CD4-positive, alpha-beta memory T cell (primary cell): ENCODE measurements around the gene MYH7. TPM values are rescaled to one million over a fixed set of nuclear protein-coding genes. Genes with fewer than 3 reads are reported as not detected.
A peak's percentile ranks its signal among the peaks of the same experiment; 100 is the strongest.

Experiments used
- CTCF ChIA-PET: fragments of 350-600 bp; sonication (Branson Sonifier 250); formaldehyde crosslinking; loops from one replicate; lab custom pipeline; 2021; ENCODE audit warnings: inconsistent platforms; ENCODE audit not compliant: partially characterized antibody; lab: Charles Lee
- POLR2A ChIA-PET: fragments of 350-600 bp; sonication (Branson Sonifier 250); formaldehyde crosslinking; loops from one replicate; lab custom pipeline; 2021; ENCODE audit not compliant: partially characterized antibody; lab: Charles Lee
- DNase-seq, 5 donors: peaks; one replicate each; pipeline versions ENCODE4 v3.0.0 to v3.0.0-alpha.2; 2020 to 2022; ENCODE audit warnings: mixed read lengths in 1 of 5
- H3K27ac ChIP-seq: one replicate; pipeline ENCODE4 v1.7.0; 2013; ENCODE audit warnings: low read depth, low read length
- H3K27me3 ChIP-seq: 2 replicates; pipeline ENCODE4 v1.7.0; 2013; ENCODE audit warnings: mild to moderate bottlenecking, low read length, moderate library complexity; ENCODE audit not compliant: insufficient read depth
- H3K36me3 ChIP-seq: 2 replicates; pipeline ENCODE4 v1.7.0; 2013; ENCODE audit warnings: mild to moderate bottlenecking, low read length, moderate library complexity; ENCODE audit not compliant: insufficient read depth
- H3K4me1 ChIP-seq: 2 replicates; pipeline ENCODE4 v1.7.0; 2013; ENCODE audit warnings: mild to moderate bottlenecking, low read length, moderate library complexity; ENCODE audit not compliant: insufficient read depth
- H3K4me3 ChIP-seq, 2 donors: one replicate each; pipeline ENCODE4 v1.7.0; 2013; ENCODE audit warnings: low read length in 2 of 2, mild to moderate bottlenecking in 1 of 2
- H3K9me3 ChIP-seq, 2 donors: one replicate each; pipeline ENCODE4 v1.7.0; 2013; ENCODE audit warnings: low read length in 2 of 2, control low read depth in 1 of 2; ENCODE audit not compliant: control insufficient read depth in 1 of 2
- H3K27ac Mint-ChIP-seq, 7 donors: one replicate each; pipeline ENCODE4 v1.8.0; 2020 to 2021; ENCODE audit warnings: mixed read lengths in 7 of 7, mild to moderate bottlenecking in 6 of 7, inconsistent platforms in 3 of 7, moderate library complexity in 3 of 7
- H3K27me3 Mint-ChIP-seq, 2 donors: one replicate each; pipeline ENCODE4 v1.8.0; 2020 to 2021; ENCODE audit warnings: mixed read lengths in 2 of 2
- H3K36me3 Mint-ChIP-seq, 2 donors: one replicate each; pipeline ENCODE4 v1.8.0; 2020 to 2021; ENCODE audit warnings: mixed read lengths in 2 of 2, inconsistent platforms in 1 of 2, mild to moderate bottlenecking in 1 of 2
- H3K4me1 Mint-ChIP-seq, 4 donors: one replicate each; pipeline ENCODE4 v1.8.0; 2020 to 2021; ENCODE audit warnings: mixed read lengths in 4 of 4, mild to moderate bottlenecking in 1 of 4
- H3K4me3 Mint-ChIP-seq, 8 donors: one replicate each; pipeline ENCODE4 v1.8.0; 2020 to 2021; ENCODE audit warnings: mixed read lengths in 8 of 8, mild to moderate bottlenecking in 7 of 8, moderate library complexity in 6 of 8, inconsistent platforms in 3 of 8
- H3K9me3 Mint-ChIP-seq, 8 donors: one replicate each; pipeline ENCODE4 v1.8.0; 2020 to 2021; ENCODE audit warnings: mixed read lengths in 8 of 8, mild to moderate bottlenecking in 5 of 8, inconsistent platforms in 3 of 8, moderate library complexity in 1 of 8
- intact Hi-C: fragments of 100-400 bp; cut with micrococcal nuclease; formaldehyde crosslinking; loops from one replicate; pipeline ENCODE4 v1.15.1; 2023
- polyA plus RNA-seq, 2 donors: library from polyadenylated mRNA; unstranded; fragments of 300-500 nt; fragmentation: Illumina TruSeq; gene quantifications; one replicate each; pipeline ENCODE4 v1.2.3, GENCODE V29; 2021
- total RNA-seq, 2 experiments: library from RNA; stranded (reverse); gene quantifications; one replicate each; pipeline ENCODE4 v1.2.3, GENCODE V29; 2021

MYH7 gene
- total and polyA plus RNA-seq, 4 experiments from 2014 or later: not detected

DNA sequence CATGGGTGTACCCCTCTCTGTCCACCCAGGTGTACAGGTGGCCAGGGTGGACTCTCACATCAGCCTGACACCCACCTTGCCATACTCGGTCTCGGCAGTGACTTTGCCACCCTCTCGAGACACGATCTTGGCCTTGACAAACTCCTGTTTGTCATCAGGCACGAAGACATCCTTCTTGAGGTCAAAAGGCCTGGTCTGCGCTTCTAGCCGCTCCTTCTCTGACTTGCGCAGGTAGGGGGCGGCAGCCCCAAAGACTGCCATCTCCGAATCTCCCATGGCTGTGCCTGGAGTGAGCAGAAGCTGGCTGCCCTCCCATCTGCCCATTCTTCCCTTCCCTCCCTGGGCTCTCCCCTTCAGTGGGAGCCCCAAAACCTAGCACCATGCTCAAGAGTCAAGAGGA lies 2.0 kb downstream of the MYH7 start:
- intact Hi-C loops: no loop called here
- H3K27me3 ChIP-seq: no peaks in the 10 kb centered on the region
- no peaks in the 10 kb centered on the region for H3K36me3 ChIP-seq
- Mint-ChIP-seq H3K36me3 (no peaks in the 10 kb centered on the region), H3K4me3 (no peak overlapping the region), H3K27ac (no peak overlapping the region), H3K27me3 (peaks cover 2 to 5% of the 10 kb centered on the region in 2 donors), H3K9me3 (no peaks in the 10 kb centered on the region), H3K4me1 (no peaks in the 10 kb centered on the region)
- H3K4me1 ChIP-seq: no peaks in the 10 kb centered on the region
- H3K9me3 ChIP-seq: no peaks in the 10 kb centered on the region
- CTCF ChIA-PET: no interaction called here
- no peak for DNase-seq
- POLR2A ChIA-PET: no interaction called here
- no peak overlapping the region for H3K27ac ChIP-seq
- no peak overlapping the region for H3K4me3 ChIP-seq

DNA sequence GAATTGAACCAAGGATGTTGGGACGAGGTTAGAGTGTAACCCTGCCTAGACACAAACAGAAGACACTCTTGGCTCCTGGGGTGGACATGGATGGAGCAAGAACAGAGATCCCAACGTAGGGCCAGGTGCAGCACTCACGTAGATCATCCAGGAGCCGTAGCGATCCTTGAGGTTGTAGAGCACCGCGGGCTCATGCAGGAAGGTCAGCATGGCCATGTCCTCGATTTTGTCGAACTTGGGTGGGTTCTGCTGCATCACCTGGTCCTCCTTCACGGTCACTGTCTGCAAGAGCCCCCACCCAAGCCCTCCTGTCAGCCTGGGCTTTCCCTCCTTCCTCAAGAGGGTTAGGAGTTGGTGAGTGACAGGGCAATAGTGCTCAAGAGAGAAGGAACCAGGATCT lies 2.5 kb downstream of the MYH7 start:
- no peak overlapping the region for H3K27ac ChIP-seq
- H3K4me1 Mint-ChIP-seq: no peaks in the 10 kb centered on the region
- H3K9me3 ChIP-seq: no peaks in the 10 kb centered on the region
- no peak for DNase-seq
- H3K36me3 Mint-ChIP-seq: no peaks in the 10 kb centered on the region
- no peaks in the 10 kb centered on the region for H3K27me3 ChIP-seq
- no peaks in the 10 kb centered on the region for H3K36me3 ChIP-seq
- CTCF ChIA-PET: no interaction called here
- H3K9me3 Mint-ChIP-seq: no peaks in the 10 kb centered on the region
- H3K4me1 ChIP-seq: no peaks in the 10 kb centered on the region
- POLR2A ChIA-PET: no interaction called here
- H3K27me3 Mint-ChIP-seq: peaks cover 2 to 5% of the 10 kb centered on the region in 2 donors
- H3K27ac Mint-ChIP-seq: no peak overlapping the region
- no peak overlapping the region for H3K4me3 ChIP-seq
- intact Hi-C loops: no loop called here
- no peak overlapping the region for H3K4me3 Mint-ChIP-seq

DNA sequence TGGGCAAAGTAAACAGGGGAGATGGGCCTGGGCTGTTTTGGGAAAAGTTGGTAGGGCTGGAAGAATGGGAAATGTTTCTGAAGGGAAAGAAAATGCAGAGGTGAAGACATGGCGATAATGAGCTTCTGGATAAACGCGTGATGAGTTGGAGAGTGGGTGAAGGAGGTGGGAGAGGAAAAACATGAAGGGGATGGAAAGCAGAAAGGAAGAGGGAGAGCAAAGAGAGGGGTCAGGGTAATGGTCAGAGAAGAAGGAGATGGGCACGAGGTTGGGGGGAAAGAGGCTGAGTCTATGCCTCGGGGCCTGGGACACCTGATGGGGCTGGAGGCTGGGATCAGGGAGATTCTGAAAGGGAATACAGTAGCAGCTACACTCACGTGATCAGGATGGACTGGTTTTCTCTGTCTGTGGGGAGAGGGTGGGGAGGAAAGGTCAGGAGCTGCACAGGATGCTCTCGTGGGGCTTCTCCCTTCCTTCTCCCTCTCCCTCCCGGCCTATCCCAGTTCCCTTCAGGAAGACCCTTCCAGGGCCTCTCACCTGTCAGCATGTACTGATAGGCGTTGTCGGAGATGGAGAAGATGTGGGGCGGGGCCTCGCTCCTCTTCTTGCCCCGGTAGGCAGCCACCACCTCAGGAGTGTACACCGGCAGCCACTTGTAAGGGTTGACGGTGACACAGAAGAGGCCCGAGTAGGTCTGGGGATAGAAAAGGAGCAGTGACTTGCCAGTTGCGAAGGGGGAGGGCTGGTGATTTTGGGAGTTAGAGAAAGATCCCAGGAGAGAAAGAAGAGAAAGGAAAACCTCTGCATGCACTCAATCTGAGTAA lies 3.1 kb downstream of the MYH7 start:
- Mint-ChIP-seq H3K4me3 (no peak overlapping the region), H3K27me3 (peaks cover 2 to 9% of the 10 kb centered on the region in 2 donors), H3K36me3 (no peaks in the 10 kb centered on the region), H3K4me1 (no peaks in the 10 kb centered on the region), H3K9me3 (no peaks in the 10 kb centered on the region), H3K27ac (no peak overlapping the region)
- Histone ChIP-seq H3K27ac (no peak overlapping the region), H3K36me3 (no peaks in the 10 kb centered on the region), H3K27me3 (no peaks in the 10 kb centered on the region), H3K4me3 (no peak overlapping the region), H3K9me3 (no peaks in the 10 kb centered on the region), H3K4me1 (no peaks in the 10 kb centered on the region)
- CTCF ChIA-PET: no interaction called here
- no peak for DNase-seq
- intact Hi-C loops: no loop called here
- POLR2A ChIA-PET: no interaction called here

DNA sequence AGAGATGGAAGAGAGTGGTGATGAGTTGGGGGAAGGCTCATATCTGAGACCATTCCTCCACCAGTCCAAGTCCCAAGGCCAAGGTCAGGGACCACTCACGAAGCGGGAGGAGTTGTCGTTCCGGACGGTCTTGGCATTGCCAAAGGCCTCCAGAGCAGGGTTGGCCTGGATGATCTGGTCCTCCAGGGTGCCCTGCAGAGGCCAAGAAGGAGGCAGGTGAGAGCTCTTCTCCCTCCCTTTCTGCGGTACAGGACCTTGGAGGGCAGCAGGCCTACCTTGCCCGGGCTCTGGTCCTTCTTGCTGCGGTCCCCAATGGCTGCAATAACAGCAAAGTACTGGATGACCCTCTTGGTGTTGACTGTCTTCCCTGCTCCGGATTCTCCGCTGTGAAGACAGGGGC lies 4.0 kb downstream of the MYH7 start:
- intact Hi-C loops: no loop called here
- no peaks in the 10 kb centered on the region for H3K4me1 ChIP-seq
- Mint-ChIP-seq H3K27ac (peak overlapping the region in 1 of 7 donors; percentile 36), H3K9me3 (peaks cover 0 to 1% (median 0%) of the 10 kb centered on the region in 8 donors), H3K4me1 (no peaks in the 10 kb centered on the region), H3K36me3 (no peaks in the 10 kb centered on the region), H3K27me3 (peaks cover 2 to 11% of the 10 kb centered on the region in 2 donors), H3K4me3 (no peak overlapping the region)
- no peak overlapping the region for H3K27ac ChIP-seq
- ChIA-PET POLR2A (no interaction called here), CTCF (no interaction called here)
- H3K36me3 ChIP-seq: no peaks in the 10 kb centered on the region
- H3K4me3 ChIP-seq: no peak overlapping the region
- no peak for DNase-seq
- H3K9me3 ChIP-seq: no peaks in the 10 kb centered on the region
- H3K27me3 ChIP-seq: no peaks in the 10 kb centered on the region

DNA sequence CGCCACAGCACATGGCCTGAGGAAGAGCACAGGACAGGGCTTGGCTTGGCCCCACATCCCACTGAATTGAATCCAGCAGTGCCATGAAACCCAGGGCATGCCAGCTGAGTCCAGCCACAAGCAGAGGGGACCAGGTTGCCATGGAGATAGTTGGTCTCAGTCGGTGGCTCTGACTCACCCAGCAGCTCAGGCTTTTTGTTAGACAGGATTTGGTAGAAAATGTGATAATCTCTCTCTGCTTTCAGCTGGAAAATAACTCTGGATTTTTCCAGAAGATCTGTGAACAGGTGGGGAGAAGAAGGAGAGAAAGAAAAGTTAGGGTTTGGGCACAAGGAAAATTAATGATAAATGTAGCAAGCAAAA lies 4.8 kb downstream of the MYH7 start:
- ChIA-PET POLR2A (no interaction called here), CTCF (no interaction called here)
- H3K4me1 Mint-ChIP-seq: no peaks in the 10 kb centered on the region
- H3K4me3 Mint-ChIP-seq: no peak overlapping the region
- no peaks in the 10 kb centered on the region for H3K36me3 Mint-ChIP-seq
- intact Hi-C loops: no loop called here
- no peaks in the 10 kb centered on the region for H3K36me3 ChIP-seq
- no peak overlapping the region for H3K4me3 ChIP-seq
- H3K4me1 ChIP-seq: no peaks in the 10 kb centered on the region
- peaks cover 2 to 11% of the 10 kb centered on the region in 2 donors for H3K27me3 Mint-ChIP-seq
- H3K27ac ChIP-seq: no peak overlapping the region
- no peak overlapping the region for H3K27ac Mint-ChIP-seq
- H3K9me3 ChIP-seq: no peaks in the 10 kb centered on the region
- H3K27me3 ChIP-seq: no peaks in the 10 kb centered on the region
- no peak for DNase-seq
- peaks cover 0 to 1% (median 0%) of the 10 kb centered on the region in 8 donors for H3K9me3 Mint-ChIP-seq

DNA sequence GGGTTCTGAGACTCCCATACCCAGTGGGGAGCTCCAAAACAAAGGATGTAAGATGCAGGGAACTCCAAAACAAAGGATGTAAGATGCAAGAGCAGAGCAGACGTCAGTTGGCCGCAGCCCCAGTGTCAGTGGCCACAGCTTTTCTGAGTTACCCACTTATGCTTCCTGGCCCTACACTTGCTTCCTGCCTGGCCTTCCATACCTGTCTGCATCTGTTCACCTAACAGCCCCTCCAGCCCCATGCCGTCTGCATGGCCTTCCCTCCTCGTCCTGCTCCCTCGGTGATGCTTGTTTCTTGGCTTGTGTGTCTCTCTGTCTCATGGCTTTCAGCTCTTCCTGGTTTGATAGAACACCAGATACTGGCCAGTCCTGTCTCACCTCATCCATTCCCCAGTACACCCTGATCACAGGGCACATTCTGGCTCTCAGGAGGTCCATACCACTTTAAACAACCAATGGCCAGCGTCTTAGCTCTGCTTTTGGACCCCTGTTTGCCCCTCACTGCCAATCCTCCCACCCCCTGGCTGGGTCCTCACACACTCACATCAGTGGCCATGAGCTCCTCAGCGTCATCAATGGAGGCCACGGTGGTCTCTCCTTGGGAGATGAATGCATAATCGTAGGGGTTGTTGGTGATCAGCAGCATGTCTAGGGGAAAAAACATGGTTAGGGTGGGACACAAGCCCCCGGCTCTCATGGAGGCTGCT lies 5.3 kb downstream of the MYH7 start:
- Histone ChIP-seq H3K36me3 (no peaks in the 10 kb centered on the region), H3K4me1 (no peaks in the 10 kb centered on the region), H3K9me3 (no peaks in the 10 kb centered on the region), H3K27me3 (no peaks in the 10 kb centered on the region), H3K27ac (no peak overlapping the region), H3K4me3 (no peak overlapping the region)
- intact Hi-C loops: no loop called here
- ChIA-PET POLR2A (no interaction called here), CTCF (no interaction called here)
- Mint-ChIP-seq H3K27ac (no peak overlapping the region), H3K4me1 (no peaks in the 10 kb centered on the region), H3K9me3 (peaks cover 0 to 1% (median 0%) of the 10 kb centered on the region in 8 donors), H3K27me3 (peaks cover 2 to 11% of the 10 kb centered on the region in 2 donors), H3K4me3 (no peak overlapping the region), H3K36me3 (no peaks in the 10 kb centered on the region)
- no peak for DNase-seq

DNA sequence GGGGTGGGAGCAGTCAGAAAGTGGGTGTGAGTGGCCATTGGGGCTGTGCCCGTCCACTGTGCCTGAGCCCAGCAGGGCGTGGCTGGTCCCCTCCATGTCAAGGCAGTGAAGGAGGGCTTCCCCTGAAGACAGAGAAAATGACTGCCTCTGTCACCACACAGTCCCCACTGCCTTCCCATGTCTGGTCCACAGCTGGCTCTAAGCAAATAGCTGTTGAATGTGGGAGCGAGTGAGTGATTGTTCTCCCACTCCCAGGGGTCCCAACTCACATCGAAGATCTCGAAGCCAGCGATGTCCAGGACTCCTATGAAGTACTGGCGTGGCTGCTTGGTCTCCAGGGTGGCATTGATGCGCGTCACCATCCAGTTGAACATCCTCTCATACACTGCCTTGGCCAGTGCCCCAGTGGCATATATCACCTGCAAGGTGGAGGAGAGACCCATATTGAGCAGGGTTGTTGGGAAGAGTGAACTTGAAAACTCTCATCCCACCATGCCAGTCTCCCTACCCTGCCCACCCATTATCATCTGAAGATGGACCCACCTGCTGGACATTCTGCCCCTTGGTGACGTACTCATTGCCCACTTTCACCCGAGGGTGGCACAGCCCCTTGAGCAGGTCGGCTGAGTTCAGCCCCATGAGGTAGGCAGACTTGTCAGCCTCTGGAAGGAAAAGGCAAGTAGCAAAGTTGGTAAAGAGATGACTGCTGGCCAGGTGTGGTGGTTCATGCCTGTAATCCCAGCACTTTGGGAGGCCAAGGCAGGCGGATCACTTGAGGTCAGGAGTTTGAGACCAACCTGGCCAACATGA lies 6.6 kb downstream of the MYH7 start:
- Histone ChIP-seq H3K4me3 (no peak overlapping the region), H3K9me3 (no peaks in the 10 kb centered on the region), H3K4me1 (no peaks in the 10 kb centered on the region), H3K27ac (no peak overlapping the region), H3K27me3 (no peaks in the 10 kb centered on the region), H3K36me3 (no peaks in the 10 kb centered on the region)
- Mint-ChIP-seq H3K4me3 (no peak overlapping the region), H3K4me1 (no peaks in the 10 kb centered on the region), H3K36me3 (no peaks in the 10 kb centered on the region), H3K27ac (no peak overlapping the region), H3K27me3 (peaks cover 0 to 11% of the 10 kb centered on the region in 2 donors), H3K9me3 (peaks cover 0 to 1% (median 0%) of the 10 kb centered on the region in 8 donors)
- no peak for DNase-seq
- CTCF ChIA-PET: no interaction called here
- POLR2A ChIA-PET: no interaction called here
- intact Hi-C loops: no loop called here
